Calu3 (cell line): Measurements from ENCODE around the gene ENTR1. TPM values are rescaled to one million over a fixed set of nuclear protein-coding genes. Genes with fewer than 3 reads are reported as not detected.
A peak's percentile ranks its signal among the peaks of the same experiment; 100 is the strongest.

Experiments used
- BruUV-seq: library from RNA; stranded (reverse); fragments of 400-500 nt; replicated peaks from 2 replicates; lab custom pipeline; 2021; lab: Mats Ljungman, UMichigan
- CTCF ChIA-PET: fragments of 300-600 bp; sonication (Branson Sonifier 250); formaldehyde crosslinking; loops from one replicate; lab custom pipeline; 2022; ENCODE audit warnings: antibody characterized with exemption; lab: Charles Lee
- DNase-seq: peaks from one replicate; pipeline ENCODE4 v3.0.0; 2022
- H3K27ac Mint-ChIP-seq: one replicate; pipeline ENCODE4 v1.8.0; 2022; ENCODE audit warnings: mixed read lengths; ENCODE audit not compliant: unreplicated experiment
- H3K27me3 Mint-ChIP-seq: one replicate; pipeline ENCODE4 v1.8.0; 2022; ENCODE audit warnings: mixed read lengths; ENCODE audit not compliant: unreplicated experiment
- H3K36me3 Mint-ChIP-seq: one replicate; pipeline ENCODE4 v1.8.0; 2022; ENCODE audit warnings: mild to moderate bottlenecking, moderate library complexity, mixed read lengths; ENCODE audit not compliant: insufficient read depth, unreplicated experiment
- H3K4me1 Mint-ChIP-seq: one replicate; pipeline ENCODE4 v1.8.0; 2022; ENCODE audit warnings: mild to moderate bottlenecking, low read depth, mixed read lengths; ENCODE audit not compliant: unreplicated experiment
- H3K4me3 Mint-ChIP-seq: one replicate; pipeline ENCODE4 v1.8.0; 2022; ENCODE audit warnings: mild to moderate bottlenecking, low read depth, moderate library complexity, mixed read lengths; ENCODE audit not compliant: unreplicated experiment
- H3K9me3 Mint-ChIP-seq: one replicate; pipeline ENCODE4 v1.8.0; 2022; ENCODE audit warnings: low read depth, mixed read lengths; ENCODE audit not compliant: unreplicated experiment
- CTCF ChIP-seq: fragments of 200-600 bp; IDR thresholded peaks from one replicate; pipeline ENCODE4 v1.8.0; 2022; ENCODE audit warnings: antibody characterized with exemption; ENCODE audit not compliant: unreplicated experiment
- intact Hi-C: fragments of 100-400 bp; cut with micrococcal nuclease; formaldehyde crosslinking; loops from one replicate; pipeline ENCODE4 v1.10.0; 2022; ENCODE audit not compliant: unreplicated experiment
- total RNA-seq: library from RNA; stranded (reverse); gene quantifications from 2 replicates; pipeline ENCODE4 v1.2.3, GENCODE V29; 2022

ENTR1 gene
- total RNA-seq, 1 experiment from 2014 or later = 50.2 TPM

- no peaks in the 10 kb centered on the region for H3K4me1 Mint-ChIP-seq
- no peaks in the 10 kb centered on the region for H3K27me3 Mint-ChIP-seq
- H3K36me3 Mint-ChIP-seq = peaks cover 41% of the 10 kb centered on the region
- CTCF ChIA-PET = interaction anchor here (0.6 kb wide), 1 partner anchor 70 kb away, joined by 4 read pairs; no protein-coding TSS in a partner anchor
- DNase-seq = no peak
- intact Hi-C loops = no loop called here
- H3K4me3 Mint-ChIP-seq = no peak overlapping the region
- no peaks in the 10 kb centered on the region for H3K9me3 Mint-ChIP-seq
- no peak for TF ChIP-seq CTCF
- no TSS peak for BruUV-seq
- no peak overlapping the region for H3K27ac Mint-ChIP-seq
Measured at GRCh38 chr9:136402067-136402466, 8.3 kb downstream of the ENTR1 start.

- no peak for TF ChIP-seq CTCF
- H3K9me3 Mint-ChIP-seq = no peaks in the 10 kb centered on the region
- no TSS peak for BruUV-seq
- H3K4me1 Mint-ChIP-seq = no peaks in the 10 kb centered on the region
- no peak for DNase-seq
- peak overlapping the region; percentile 50 for H3K27ac Mint-ChIP-seq
- CTCF ChIA-PET = interaction anchor here (0.6 to 0.7 kb wide), 2 partner anchors 56 to 69 kb away, joined by 4 read pairs; no protein-coding TSS in a partner anchor
- no peaks in the 10 kb centered on the region for H3K27me3 Mint-ChIP-seq
- intact Hi-C loops = no loop called here
- peaks cover 38% of the 10 kb centered on the region for H3K36me3 Mint-ChIP-seq
- peak overlapping the region; percentile 89 for H3K4me3 Mint-ChIP-seq
Measured at GRCh38 chr9:136401173-136401922, 9.1 kb downstream of the ENTR1 start.

GRCh38 chr9:136400038-136400834, 10.2 kb downstream of the ENTR1 start, which contains the start of gene SNAPC4:
SNAPC4 (minus strand) TSS chr9:136400170; CDS start chr9:136398428, 1,742 bp downstream.
- intact Hi-C loops = no loop called here
- no TSS peak for BruUV-seq
- CTCF ChIA-PET = interaction anchor here (0.7 kb wide), 1 partner anchor 55 kb away, joined by 4 read pairs; no protein-coding TSS in a partner anchor

More at GRCh38 chr9:136400038-136400834, 10.2 kb downstream of the ENTR1 start, which contains the start of gene SNAPC4:
- Mint-ChIP-seq H3K27me3 (no peaks in the 10 kb centered on the region), H3K36me3 (peaks cover 35% of the 10 kb centered on the region), H3K9me3 (no peaks in the 10 kb centered on the region), H3K27ac (peak within 1 kb of the TSS; percentile 60), H3K4me3 (peak within 1 kb of the TSS; percentile 89), H3K4me1 (no peaks in the 10 kb centered on the region)
- peak; percentile 83 for DNase-seq
- peak; percentile 83 for TF ChIP-seq CTCF
